ENCODE results near the gene CLEC2L.
"Not testable (repeated sequence)": the region's sequence is repeated elsewhere in the genome, so short reads cannot be mapped to it uniquely, and the experiment has no call there.

The CLEC2L gene

DNA sequence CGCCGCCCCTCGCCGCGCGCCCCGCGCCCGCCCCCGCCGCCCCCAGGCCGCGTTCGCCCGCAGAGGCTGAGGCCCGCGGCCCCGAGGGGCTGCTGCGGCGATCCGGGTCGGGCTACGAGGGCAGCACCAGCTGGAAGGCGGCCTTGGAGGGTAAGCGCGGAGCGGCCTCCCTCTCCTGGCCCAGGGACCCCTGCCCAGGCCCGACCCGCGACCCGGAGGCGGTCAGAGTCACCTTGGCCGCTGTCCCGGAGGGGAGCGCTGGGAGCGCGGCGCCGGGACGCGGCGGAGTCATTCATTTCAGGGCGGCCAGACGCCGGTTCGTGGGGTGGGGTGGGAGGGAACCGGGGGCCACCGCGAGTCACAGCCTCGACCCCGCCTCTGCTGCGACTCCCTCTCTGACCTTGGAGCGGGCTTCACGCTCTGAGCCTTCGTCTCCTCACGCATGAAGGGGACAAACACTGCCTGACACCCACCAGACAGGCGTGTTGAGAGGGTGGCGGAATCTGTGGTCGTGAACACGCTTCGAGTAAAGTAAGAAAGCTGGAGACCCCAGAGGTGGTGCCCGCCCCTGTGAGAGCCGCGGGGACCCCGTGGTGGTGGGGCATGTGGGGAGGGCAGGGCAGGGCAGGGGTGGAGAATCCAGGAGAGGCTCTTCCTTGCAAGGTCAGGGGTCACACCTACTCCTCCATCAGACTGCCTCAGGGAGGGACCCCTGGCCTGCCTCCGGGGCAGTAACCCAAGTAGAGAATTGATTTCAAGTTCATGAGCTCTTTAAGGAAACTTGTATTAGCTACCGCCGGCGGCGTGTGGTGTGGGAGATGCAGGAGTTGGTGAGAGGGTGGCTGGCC lies 707 bp downstream of the CLEC2L start:
- no peak for DNase-seq (ENCODE audit: low spot score)

DNA sequence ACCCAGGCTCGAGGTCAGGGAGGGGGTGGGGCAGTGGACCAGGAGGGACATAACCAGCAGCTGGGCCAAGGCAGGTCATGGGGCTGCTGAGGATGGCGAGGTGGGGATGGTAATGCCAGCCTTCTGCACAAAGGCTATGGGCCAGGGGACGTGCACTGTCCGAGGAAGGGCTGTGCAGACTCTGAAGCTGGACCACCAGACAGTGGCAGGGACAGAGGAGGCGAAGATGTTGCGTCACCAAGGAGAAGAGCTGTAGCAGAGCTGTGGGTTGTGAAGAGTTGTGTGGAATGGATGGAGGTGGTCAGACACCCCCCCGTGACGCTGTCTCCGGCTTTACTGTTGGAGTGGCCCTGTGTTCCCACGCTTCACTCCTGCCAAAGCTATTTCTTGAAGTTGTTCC lies 1.8 kb downstream of the CLEC2L start:
- no peak for DNase-seq (ENCODE audit: low spot score)

DNA sequence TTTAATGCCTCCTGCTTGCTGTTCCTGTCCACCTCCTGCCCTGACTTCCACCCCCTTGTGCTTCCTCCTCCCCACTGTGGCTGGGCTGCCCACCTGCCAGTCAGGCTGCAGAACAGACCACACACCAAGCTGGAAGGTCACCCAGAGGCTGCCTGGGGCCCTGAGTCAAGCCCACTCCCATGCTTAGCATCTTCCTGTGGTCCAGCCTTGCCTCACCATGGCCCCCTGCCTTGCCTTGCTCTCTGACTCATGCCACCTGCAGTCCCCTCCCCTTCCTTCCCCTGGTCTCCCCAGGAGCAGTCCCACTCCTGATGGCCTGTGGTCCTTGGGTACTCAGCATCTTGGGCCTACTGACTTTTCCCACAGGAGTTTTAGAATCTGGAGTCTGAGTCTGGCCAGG lies 2.3 kb downstream of the CLEC2L start:
- DNase-seq (ENCODE audit: low spot score), result no peak

DNA sequence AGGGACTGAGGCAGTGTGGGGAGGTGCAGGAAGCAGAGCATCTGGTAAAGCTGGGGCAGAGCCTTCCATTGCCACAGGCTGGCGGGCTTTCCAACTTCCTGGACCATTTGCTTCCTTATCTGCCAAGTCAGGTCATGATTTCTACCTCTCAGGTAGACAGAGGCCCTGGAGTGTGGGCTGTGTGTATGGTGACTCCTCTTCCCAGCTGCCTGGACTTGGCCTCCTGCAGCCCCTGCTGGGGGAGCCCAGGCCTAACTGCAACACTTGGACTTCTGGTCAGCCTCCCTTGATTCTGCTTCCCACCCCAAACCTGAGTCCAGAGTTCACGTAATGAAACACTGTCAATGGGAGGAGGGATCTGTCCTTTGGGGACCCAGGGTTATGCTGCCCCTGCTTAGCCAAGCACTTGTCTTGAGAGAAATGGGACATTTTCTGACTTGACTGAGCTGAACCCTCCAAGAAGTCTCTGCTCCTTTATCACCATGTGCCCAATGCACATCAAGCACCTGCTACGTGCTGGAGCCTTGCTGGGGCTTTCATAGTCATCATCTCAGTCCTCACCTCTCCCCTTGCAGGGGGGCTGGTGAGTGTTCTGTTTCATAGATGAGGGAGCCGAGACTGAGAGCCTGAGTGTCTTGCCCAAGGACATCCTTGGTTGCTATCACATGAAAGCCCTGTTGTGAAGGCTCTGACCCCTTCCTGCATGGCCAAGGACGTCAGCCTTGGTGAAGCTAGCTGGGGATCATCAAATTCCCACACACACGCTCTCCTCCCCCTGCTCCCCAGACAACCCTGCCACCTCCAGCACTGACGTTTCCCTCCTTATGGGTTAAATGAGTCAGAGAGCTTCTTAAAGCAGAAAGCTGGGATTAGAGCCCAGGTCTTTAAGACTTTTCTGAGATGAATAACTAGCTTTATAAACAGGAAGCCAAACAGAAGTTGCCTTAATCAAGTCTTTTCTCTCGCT lies 3.4 kb downstream of the CLEC2L start:
- peak; percentile 48 for DNase-seq (ENCODE audit: low spot score)

DNA sequence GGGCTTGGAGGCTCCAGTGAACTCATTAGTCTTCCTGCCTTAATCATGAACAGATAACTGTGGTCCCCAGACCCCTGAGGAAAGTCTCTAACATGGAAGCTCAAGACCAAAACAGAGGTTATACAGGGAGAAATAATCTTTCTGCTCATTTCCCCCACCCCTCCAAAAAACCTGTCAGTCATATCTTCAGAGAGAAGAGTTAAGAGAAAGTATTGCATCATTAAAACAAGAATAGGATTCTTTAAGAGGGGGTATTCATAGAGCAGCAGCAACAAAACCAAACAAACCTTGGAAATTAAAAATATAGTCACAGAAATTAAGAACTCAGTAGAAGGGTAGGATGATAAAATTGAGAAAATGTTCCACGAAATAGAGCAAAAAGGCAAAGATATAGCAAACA lies 7.6 kb downstream of the CLEC2L start:
- DNase-seq (ENCODE audit: low spot score), result no peak

DNA sequence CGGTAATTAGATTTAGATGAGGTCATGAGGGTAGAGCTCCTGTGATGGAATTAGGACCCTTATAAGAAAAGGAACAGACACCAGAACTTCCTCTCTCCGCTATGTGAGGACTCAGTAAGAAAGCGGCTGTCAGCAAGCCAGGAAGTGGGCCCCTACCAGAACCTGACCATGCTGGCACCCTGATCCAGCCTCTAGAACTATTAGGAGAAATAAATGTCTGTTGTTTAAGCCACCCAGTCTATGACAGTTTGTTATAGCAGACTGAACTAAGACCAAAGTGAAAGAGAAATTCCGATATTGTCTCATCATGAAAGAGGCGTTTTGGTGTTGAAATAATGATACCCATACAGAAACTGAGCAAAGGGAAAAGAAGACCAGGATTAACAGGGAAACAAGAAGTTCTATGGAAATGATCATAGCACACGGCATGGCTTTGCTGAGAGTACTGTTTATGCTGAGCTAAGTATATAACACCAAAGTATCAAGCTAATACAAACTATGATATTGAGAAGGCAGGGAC lies 9.2 kb downstream of the CLEC2L start:
- no peak for DNase-seq (ENCODE audit: low spot score)

DNA sequence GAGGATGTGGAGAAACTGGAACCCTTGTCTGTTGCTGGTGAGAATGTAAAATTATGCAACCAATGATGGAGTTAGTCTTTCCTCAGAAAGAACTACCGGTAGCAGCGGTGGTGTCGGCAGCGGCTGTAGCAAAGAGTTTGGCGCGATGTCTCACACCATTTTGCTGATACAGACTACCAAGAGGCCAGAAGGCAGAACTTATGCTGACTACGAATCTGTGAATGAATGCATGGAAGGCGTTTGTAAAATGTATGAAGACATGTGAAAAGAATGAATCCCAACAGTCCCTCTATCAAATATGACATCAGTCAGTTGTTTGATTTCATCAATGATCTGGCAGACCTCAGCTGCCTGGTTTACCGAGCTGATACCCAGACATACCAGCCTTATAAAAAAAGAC lies 10.6 kb downstream of the CLEC2L start:
- no peak for DNase-seq (ENCODE audit: low spot score)

DNA sequence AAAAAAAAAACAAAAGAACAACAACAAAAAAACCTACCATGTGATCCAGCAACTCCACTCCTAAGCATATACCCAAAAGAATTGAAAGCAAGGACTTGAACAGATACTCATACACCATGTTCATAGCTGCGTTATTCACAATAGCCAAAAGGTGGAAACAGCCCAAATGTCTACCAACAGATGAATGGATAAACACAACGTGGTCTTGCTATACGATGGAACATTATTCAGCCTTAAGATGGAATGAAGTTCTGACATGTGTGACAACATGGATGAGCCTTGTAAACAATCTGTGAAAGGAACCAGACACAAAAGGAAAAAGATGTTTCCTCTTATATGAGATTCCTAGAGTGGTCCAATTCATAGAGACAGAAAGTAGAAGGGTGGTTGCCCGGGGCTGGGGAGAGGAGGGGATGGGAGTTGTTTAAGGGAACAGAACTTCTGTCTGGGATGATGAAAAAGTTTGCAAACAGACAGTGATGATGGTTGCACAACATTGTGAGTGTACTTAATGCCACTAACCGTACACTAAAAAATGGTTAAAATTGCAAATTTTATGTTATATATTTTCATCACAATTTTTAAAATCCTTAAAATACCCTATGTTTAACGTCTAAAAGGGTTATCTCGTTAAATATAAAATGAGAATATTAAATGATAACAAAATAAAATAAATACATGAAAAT lies 11.6 kb downstream of the CLEC2L start:
- DNase-seq (ENCODE audit: low spot score), result no peak

DNA sequence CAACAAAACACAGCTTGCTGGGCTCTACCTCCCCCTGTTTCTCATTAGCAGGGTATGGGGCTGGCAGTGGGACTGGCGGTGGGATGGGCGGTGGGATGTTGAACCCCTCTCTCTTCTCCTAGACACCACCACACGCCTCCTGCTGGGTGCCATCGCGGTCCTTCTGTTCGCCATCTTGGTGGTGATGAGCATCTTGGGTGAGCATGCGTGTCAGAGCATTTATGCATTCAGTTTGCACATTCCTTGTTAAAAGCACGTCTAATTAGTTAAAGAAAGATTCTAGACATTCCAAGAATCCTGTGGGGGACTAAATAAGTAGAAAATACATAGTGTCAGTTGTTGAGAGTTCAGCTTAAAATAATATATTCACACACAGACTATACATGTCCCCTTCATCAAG lies 12.7 kb downstream of the CLEC2L start:
- no peak for DNase-seq (ENCODE audit: low spot score)

DNA sequence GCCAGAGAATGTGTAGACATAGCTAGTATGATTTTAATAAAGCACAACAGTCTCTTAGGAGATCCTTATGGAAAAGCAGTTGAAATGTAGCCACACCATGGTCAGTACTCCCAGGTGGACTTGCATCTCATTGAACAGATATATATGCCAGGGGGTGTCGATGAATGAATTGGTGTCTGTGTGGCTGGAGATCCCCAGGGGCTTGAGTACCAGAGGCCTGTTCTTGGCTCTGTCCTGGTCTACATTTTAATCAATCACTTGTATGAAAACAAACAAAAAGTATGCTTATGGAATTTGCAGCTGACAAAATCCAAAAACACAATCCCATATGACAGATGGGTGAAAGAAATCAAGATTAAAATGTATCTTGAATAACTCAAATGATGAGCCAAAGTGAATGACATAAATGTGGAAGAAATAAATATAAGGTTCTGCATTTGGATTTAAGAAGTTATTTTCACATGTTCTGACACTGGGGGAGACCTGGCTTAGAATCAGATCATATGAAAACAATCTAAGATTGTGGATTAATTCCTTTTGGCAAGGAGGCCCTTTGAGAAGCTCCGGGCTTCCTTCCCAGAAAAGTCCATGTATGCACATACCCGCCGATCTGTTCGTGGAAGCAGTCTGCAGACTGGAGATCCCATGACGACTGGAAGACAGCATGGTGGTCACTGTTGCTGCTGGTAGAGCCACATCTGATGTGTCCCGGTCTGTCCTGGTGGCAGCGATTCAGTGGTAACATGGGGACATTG lies 15.6 kb downstream of the CLEC2L start:
- DNase-seq (ENCODE audit: low spot score), result no peak

DNA sequence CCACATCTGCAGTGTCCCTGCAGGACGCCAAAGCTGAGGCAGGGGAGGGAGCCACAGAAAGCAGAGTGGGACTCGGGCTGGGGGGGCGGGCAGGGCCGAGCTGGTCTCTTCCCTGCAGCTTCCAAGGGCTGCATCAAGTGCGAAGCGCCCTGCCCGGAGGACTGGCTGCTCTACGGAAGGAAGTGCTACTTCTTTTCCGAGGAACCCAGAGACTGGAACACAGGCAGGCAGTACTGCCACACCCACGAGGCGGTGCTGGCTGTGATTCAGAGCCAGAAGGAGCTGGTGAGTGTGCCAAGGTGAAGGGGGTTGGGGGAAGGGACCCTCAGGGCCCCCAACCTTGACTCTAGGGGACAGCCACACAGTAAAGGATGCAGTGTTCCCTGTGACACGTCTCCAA lies 16.7 kb downstream of the CLEC2L start:
- no peak for DNase-seq (ENCODE audit: low spot score)

DNA sequence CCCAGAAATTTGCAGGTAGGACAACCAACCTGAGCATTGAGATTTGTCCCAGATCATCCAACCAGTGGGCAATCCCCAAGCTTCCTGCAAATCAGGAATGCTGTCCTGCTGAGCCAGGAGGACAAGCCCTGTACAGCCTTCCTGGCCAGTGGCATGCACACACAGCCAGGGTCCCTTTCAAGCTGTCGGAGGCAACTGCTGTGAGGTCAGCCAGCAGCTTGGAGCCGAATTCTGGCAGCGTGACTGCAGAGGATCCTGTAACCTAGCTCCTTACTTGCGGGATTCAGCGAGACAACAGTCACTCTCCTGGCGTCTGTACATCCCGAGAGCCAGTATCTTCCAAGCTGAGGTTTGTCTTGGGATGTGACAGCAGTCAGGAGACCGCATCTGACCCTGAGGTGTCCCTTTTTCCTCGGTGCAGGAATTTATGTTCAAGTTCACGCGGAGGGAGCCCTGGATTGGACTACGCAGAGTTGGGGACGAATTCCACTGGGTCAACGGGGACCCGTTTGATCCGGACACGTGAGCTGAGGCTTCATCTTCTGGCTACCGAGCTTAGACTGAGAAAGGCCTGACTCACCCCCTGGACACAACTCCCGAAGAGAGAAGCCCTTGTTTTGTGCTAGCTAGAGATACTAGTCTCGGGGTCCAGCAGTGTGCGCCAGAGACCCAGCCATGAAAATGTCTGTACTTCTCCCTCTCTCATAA lies 18.3 kb downstream of the CLEC2L start:
- no peak for DNase-seq (ENCODE audit: low spot score)

DNA sequence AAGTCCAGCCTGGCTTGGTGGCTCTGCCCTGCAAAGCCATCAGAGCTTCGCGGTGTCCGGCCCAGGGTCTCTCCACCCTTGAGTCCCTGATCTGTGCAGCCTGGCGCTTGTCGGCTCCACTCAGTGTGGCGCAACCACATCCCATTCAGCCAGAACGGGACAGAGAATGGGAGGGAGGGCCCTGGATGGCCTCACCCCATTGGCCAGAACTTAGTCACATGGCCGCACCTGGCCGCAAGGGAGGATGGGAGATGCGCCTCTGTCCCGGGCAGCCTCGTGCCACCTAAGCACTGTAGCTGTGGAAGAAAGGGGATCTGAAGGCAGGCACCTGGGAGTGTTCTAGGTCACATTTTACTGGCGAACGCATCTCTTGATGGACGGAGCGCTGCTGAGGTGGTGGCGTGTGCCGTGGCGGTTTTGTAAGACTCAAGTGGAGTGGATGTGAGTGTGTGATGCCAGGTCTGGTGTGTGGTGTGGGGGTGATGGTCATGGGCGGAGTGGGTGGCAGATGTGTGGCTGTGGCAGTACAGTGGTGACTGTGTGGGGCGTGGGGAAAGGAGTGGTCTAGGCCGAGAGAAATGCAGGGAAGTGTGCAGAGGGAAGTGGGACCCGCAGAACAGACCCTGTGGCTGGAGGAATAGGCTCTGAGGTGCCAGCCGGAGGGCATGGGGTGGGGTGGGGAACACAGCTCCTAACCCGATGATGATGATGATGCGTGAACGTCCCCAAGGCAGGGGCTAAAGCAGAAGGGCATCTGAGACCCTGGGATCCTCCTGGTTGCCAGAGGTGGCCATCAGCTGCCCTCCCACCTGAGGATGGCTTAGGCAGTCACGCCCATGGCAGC lies 19.0 kb downstream of the CLEC2L start:
- DNase-seq (ENCODE audit: low spot score), result peak; percentile 43

DNA sequence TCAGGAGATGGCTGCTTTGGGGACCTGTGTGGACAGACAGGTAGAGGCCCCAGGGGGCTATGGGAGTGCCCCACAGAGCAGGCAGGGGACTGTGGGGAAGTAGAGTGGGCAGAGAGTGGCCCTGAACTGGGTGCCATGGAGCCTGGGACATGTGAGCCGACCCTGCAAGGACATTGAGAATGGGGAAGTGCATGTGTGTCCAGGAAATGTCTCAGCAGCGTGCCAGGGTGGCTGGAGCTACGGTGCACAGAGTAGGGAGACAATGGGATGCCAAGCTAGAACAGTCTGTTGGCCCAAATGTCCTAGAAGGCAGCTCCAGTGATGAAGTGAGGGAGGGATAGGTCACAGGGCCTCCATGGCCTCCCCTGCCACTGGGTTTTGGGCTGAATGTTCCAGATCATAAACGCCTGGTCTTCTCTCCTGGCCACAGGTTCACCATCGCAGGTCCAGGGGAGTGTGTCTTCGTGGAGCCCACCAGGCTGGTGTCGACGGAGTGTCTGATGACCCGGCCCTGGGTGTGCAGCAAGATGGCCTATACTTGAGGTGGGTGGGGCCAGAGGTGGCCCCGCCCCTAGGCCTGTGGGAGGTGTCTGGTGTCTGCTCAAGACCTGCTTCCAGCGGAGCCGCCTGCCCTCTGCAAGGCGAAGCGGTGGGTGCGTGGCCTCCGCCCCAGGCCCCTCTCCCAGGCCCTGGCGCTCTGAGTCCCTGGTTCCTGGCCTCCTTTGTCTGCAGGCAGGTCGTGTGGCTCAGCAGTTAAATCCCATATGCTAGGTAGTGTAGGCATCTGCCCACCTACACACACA lies 20.5 kb downstream of the CLEC2L start:
- no peak for DNase-seq (ENCODE audit: low spot score)

DNA sequence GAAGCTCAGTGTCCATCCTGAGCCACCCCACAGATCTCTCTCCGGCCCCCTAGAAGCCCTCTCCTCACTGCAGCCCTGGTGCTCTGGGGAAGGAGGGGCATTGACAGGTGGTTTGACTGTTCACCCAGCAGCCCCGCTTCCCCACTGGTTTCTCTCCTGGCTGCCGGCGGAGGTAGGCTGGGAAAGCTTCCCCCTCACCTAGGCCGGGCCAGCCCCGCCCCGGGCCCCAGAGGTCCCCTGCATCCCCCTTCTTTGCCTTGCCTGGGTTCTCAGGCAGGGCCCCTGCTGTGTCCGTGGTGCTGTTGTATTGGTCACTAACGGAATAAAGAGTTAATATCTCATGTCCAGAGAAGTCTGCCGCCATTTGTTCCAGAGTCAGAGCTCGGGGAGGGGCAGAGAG lies 21.2 kb downstream of the CLEC2L start:
- no peak for DNase-seq (ENCODE audit: low spot score)

DNA sequence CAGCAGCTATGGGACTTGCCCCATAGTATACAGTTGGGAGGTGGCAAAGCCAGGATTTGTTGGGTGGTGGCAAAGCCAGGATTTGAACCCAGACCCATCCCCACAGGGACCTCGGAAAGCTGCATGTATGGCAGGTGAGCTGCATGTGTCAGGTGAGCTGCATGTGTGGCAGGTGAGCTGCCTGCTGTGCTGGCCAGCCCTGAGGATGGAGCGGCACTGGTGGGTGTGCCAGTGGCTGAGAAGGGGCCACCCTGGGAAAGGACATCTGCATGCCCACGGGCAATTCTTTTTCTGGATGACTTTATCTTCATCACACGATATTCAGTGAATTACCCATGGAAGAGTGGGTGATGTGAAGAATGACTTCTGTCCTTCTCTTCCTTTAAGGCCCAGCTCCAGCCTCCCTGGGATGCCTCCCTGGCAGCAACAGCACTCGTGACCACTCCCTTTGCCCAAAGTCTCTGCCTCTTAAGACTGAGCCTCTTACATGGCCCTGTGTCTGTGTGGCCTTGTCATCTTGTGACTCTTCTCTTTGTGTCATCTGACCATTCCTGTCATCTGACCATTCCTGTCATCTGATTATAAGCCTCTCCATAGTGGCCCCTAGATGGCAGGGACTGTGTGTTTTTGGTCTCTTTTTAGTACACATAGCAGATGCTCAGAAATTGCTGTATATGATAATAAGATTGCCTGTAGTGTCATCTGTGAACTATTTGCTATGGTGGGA lies 25.0 kb downstream of the CLEC2L start:
- DNase-seq (ENCODE audit: low spot score), result no peak

DNA sequence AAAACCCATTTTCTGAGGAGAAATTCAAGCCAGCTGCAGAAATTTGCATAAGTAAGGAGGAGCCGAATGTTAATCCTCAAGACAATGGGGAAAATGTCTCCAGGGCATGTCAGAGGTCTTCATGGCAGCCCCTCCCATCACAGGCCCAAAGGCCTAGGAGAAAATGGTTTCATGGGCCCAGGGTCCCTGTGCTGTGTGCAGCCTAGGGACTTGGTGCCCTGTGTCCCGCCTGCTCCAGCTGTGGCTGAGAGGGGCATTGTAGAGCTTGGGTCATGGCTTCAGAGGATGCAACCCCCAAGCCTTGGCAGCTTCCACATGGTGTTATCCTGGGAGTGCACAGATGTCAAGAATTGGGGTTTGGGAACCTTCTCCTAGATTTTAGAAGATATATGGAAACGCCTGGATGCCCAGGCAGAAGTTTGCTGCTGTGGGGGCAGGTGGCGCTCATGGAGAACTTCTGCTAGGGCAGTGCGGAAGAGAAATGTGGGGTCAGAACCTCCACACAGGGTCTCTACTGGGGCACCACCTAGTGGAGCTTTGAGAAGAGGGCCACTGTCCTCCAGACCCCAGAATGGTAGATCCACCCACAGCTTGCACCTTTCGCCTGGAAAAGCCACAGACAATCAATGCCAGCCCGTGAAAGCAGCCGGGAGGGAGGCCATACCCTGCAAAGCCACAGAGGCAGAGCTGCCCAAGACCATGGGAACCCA lies 30.7 kb downstream of the CLEC2L start:
- not testable (repeated sequence) for DNase-seq (ENCODE audit: low spot score)
